HEK293 (cell line): ENCODE data around the gene ACMSD.

ENCODE experiments used
- REST ChIP-seq: fragments of 450-650 bp; formaldehyde crosslinking; IDR thresholded peaks from 2 replicates; pipeline ENCODE4 v1.5.1; 2016; ENCODE audit warnings: missing biosample characterization, missing genetic modification characterization
- ZNF549 ChIP-seq: fragments of 450-650 bp; IDR thresholded peaks from 2 replicates; pipeline ENCODE4 v1.5.1; 2018; ENCODE audit warnings: missing biosample characterization, missing genetic modification characterization, mild to moderate bottlenecking, inconsistent platforms, moderate library complexity

- TF ChIP-seq ZNF549 (tag by site-specific recombination): no peak
- no peak for TF ChIP-seq REST
Observed at GRCh38 chr2:134861173-134861572, 22.8 kb downstream of the ACMSD start.
